NCI-H446 (cell line): ENCODE results near the gene EIPR1.
A peak's percentile ranks its signal among the peaks of the same experiment; 100 is the strongest.
"Not testable (repeated sequence)": the region's sequence is repeated elsewhere in the genome, so short reads cannot be mapped to it uniquely, and the experiment has no call there.

Source experiments
- DNase-seq, 2 experiments: peaks; one replicate each; lab custom pipeline; 2025; lab: John Stamatoyannopoulos, UW

Gene EIPR1

GRCh38 chr2:3212061-3212362, 165.6 kb downstream of the EIPR1 start:
- no peak for DNase-seq

GRCh38 chr2:3211256-3212060, 166.2 kb downstream of the EIPR1 start:
- DNase-seq = no peak

- no peak for DNase-seq
Observed at GRCh38 chr2:3210257-3210656, 167.4 kb downstream of the EIPR1 start.

GRCh38 chr2:3209258-3209657, 168.4 kb downstream of the EIPR1 start:
- no peak for DNase-seq

- DNase-seq = no peak
Observed at GRCh38 chr2:3208591-3208990, 169.0 kb downstream of the EIPR1 start.

GRCh38 chr2:3208179-3208578, 169.4 kb downstream of the EIPR1 start:
- DNase-seq = no peak

GRCh38 chr2:3207091-3207491, 170.5 kb downstream of the EIPR1 start:
- no peak for DNase-seq

GRCh38 chr2:3205845-3206244, 171.8 kb downstream of the EIPR1 start:
- no peak for DNase-seq

GRCh38 chr2:3204031-3204821, 173.4 kb downstream of the EIPR1 start:
- DNase-seq = no peak

GRCh38 chr2:3203497-3204019, 174.1 kb downstream of the EIPR1 start:
- DNase-seq = no peak

- no peak for DNase-seq
Observed at GRCh38 chr2:3202926-3203325, 174.7 kb downstream of the EIPR1 start.

- no peak for DNase-seq
Observed at GRCh38 chr2:3201281-3201680, 176.3 kb downstream of the EIPR1 start.

- DNase-seq = no peak
Observed at GRCh38 chr2:3200420-3200939, 177.1 kb downstream of the EIPR1 start.

- DNase-seq = no peak
Observed at GRCh38 chr2:3199627-3200345, 177.8 kb downstream of the EIPR1 start.

- not testable (repeated sequence) for DNase-seq
Observed at GRCh38 chr2:3198671-3199192, 178.9 kb downstream of the EIPR1 start.

- DNase-seq = peak in 1 of 2 experiments; percentile 10
Observed at GRCh38 chr2:3198119-3198518, 179.5 kb downstream of the EIPR1 start.

GRCh38 chr2:3197308-3197707, 180.3 kb downstream of the EIPR1 start:
- no peak for DNase-seq

- no peak for DNase-seq
Observed at GRCh38 chr2:3196716-3197115, 180.9 kb downstream of the EIPR1 start.

GRCh38 chr2:3195641-3196476, 181.8 kb downstream of the EIPR1 start:
- no peak for DNase-seq

GRCh38 chr2:3194828-3195227, 182.8 kb downstream of the EIPR1 start:
- DNase-seq = no peak
